ENCODE data around the gene MORN3. TPM values are rescaled to one million over a fixed set of nuclear protein-coding genes. Genes with fewer than 3 reads are reported as not detected.
"Not testable (repeated sequence)": the region's sequence is repeated elsewhere in the genome, so short reads cannot be mapped to it uniquely, and the experiment has no call there.

Gene MORN3
- 1 to 10 TPM; 1.2 to 2.4 (median 1.8) TPM for polyA plus RNA-seq (ENCODE audit: insufficient read length in 4 of 4)

- no peak for DNase-seq (ENCODE audit: low read depth in 4 of 4, low spot score in 2 of 4)
Measured at GRCh38 chr12:121669521-121669900, at the start of gene MORN3. TSS of gene MORN3 (minus strand) at chr12:121669654. CDS start at chr12:121669483, 171 bp downstream.

GRCh38 chr12:121718653-121719239 is 49.3 kb upstream of the MORN3 start:
- no peak for DNase-seq (ENCODE audit: low read depth in 4 of 4, low spot score in 2 of 4)

- peak in 1 of 4 donors; percentile 43 for DNase-seq (ENCODE audit: low read depth in 4 of 4, low spot score in 2 of 4)
Measured at GRCh38 chr12:121717041-121717699, 47.7 kb upstream of the MORN3 start.

GRCh38 chr12:121715862-121716435 is 46.5 kb upstream of the MORN3 start:
- DNase-seq (ENCODE audit: low read depth in 4 of 4, low spot score in 2 of 4): no peak

GRCh38 chr12:121715055-121715454 is 45.6 kb upstream of the MORN3 start:
- not testable (repeated sequence) for DNase-seq (ENCODE audit: low read depth in 4 of 4, low spot score in 2 of 4)

- no peak for DNase-seq (ENCODE audit: low read depth in 4 of 4, low spot score in 2 of 4)
Measured at GRCh38 chr12:121713793-121714192, 44.3 kb upstream of the MORN3 start.

- DNase-seq (ENCODE audit: low read depth in 4 of 4, low spot score in 2 of 4): no peak
Measured at GRCh38 chr12:121713257-121713777, 43.9 kb upstream of the MORN3 start.

- DNase-seq (ENCODE audit: low read depth in 4 of 4, low spot score in 2 of 4): peak in 2 of 4 donors; percentile 43 to 51
Measured at GRCh38 chr12:121712461-121713256, 43.2 kb upstream of the MORN3 start, which contains the start of gene TMEM120B. TSS of gene TMEM120B (plus strand) at chr12:121712752. CDS start at chr12:121712896, 144 bp downstream.

- DNase-seq (ENCODE audit: low read depth in 4 of 4, low spot score in 2 of 4): peak in 1 of 4 donors; percentile 58
Measured at GRCh38 chr12:121712190-121712460, 42.7 kb upstream of the MORN3 start.

GRCh38 chr12:121711361-121712189 is 42.1 kb upstream of the MORN3 start:
- no peak for DNase-seq (ENCODE audit: low read depth in 4 of 4, low spot score in 2 of 4)

GRCh38 chr12:121709478-121709961 is 40.1 kb upstream of the MORN3 start:
- no peak for DNase-seq (ENCODE audit: low read depth in 4 of 4, low spot score in 2 of 4)

- DNase-seq (ENCODE audit: low read depth in 4 of 4, low spot score in 2 of 4): not testable (repeated sequence)
Measured at GRCh38 chr12:121709064-121709424, 39.6 kb upstream of the MORN3 start.

GRCh38 chr12:121708313-121709063 is 39.0 kb upstream of the MORN3 start:
- DNase-seq (ENCODE audit: low read depth in 4 of 4, low spot score in 2 of 4): no peak

GRCh38 chr12:121705514-121705913 is 36.1 kb upstream of the MORN3 start:
- DNase-seq (ENCODE audit: low read depth in 4 of 4, low spot score in 2 of 4): no peak

- DNase-seq (ENCODE audit: low read depth in 4 of 4, low spot score in 2 of 4): no peak
Measured at GRCh38 chr12:121702944-121703343, 33.5 kb upstream of the MORN3 start.

GRCh38 chr12:121701667-121702277 is 32.3 kb upstream of the MORN3 start:
- DNase-seq (ENCODE audit: low read depth in 4 of 4, low spot score in 2 of 4): no peak

- DNase-seq (ENCODE audit: low read depth in 4 of 4, low spot score in 2 of 4): not testable (repeated sequence)
Measured at GRCh38 chr12:121697861-121698260, 28.4 kb upstream of the MORN3 start.

GRCh38 chr12:121697093-121697698 is 27.7 kb upstream of the MORN3 start:
- DNase-seq (ENCODE audit: low read depth in 4 of 4, low spot score in 2 of 4): no peak

All from left renal cortex interstitium (tissue), 4 donors.